Measurements from ENCODE around the gene GNAT2.
"Not testable (repeated sequence)": the region's sequence is repeated elsewhere in the genome, so short reads cannot be mapped to it uniquely, and the experiment has no call there.

GNAT2 gene

DNA sequence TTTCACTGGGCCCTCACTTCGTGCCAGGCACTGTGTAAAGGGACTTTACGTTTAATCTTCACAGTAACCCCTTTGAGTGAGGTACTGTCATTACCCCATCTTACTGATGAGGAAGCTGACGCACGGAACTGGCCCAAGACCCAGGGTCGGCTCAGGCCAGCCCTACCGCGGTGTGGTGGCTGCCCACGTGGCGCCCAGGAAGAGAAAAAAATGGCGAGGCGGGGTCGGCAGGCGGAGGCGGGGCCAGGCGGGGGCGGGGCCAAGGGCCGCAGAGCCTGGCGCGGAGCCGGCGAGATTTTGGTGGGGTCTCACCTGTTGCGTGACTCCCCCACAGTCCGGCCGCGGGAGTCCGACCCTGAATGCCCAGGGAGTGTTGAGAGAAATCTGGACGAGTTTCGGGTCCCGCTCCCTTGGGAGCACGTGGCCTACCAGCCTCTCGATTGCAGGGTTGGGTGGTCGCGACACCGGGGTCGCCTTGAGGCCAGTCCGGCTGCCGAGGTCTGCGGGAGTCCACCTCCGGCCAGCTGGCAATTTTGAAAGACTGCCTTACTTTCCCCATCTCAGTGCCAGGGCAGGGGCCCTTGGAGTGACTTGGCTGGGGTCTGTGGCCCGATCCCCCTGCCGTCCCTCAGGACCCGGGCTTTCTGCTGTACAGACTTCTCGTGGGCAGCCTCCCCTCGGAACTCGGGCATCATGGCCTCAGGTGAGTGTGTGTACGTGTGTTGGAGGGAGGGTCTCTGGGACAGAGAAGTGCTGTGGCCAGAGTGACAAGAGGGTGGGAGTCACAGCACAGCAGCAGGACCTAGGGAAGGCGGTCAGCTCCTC is at the start of gene GNAT2, which contains the start of gene AMPD2:
Gene GNAT2 (minus strand): TSS at position 41 of the 825 bp plus-strand sequence. CDS start 6,746 bp downstream, outside the sequence.
Gene AMPD2 (plus strand): TSS at position 262 of the 825 bp plus-strand sequence. CDS start 1,339 bp downstream, outside the sequence.
- DNase-seq (ENCODE audit: low read depth) = peak; percentile 45

DNA sequence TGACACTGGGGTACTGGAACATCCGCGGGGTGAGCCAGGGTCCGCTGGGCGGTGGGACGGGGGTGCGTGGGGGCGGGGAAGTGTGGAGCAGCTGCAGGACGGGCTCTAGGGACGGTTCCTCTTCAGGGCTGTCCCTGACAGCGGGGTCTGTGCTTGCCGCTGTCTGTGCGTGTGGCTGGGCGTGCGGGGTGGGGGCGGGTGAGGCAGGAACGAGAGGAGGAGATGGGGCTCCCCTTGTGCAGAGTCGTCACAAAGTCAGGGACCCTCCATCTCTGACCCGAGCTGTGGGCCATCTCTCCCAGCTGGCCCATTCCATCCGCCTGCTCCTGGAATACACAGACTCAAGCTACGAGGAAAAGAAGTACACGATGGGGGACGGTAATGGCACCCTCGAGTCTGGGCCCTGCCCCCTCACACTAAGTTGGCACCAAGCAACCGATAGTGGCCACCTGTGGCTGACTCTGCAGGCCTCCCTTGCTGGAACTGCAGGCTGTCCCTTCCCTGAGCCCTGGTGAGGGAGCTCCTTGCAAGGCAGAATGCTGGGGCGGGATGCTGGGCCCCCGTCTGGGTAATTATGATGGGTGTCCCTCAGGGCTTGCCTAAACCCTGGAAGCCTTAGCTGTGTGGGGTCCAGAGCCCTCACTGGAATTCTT is 48.8 kb upstream of the GNAT2 start:
- no peak for DNase-seq (ENCODE audit: low read depth)

GRCh38 chr1:109667452-109668122 is 48.2 kb upstream of the GNAT2 start, which contains the start of gene GSTM2:
Gene GSTM2 (plus strand): TSS chr1:109668057. CDS start chr1:109668116, 59 bp downstream.
- DNase-seq (ENCODE audit: low read depth) = peak; percentile 35

DNA sequence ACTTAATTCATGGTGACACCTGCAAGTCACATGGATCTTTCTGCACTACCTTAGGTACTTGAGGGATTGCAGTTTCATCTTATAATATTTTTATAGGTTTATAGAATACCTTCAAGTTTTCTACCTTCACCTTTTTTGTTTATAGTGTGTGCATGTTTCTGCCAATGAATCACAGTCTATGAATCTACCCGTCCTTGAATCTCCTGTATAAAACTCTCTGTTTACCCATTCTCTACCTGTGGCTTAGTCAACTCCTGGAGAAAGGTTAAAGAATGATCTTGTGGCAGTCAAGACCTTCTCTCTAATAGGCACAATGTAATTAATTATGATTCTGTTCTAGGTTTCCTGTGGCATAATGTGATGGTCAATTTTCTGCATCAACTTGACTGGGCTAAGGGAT is 45.3 kb upstream of the GNAT2 start:
- DNase-seq (ENCODE audit: low read depth) = no peak

- DNase-seq (ENCODE audit: low read depth) = no peak
These were observed 42.0 kb upstream of the GNAT2 start for GRCh38 chr1:109661391-109661790.

- not testable (repeated sequence) for DNase-seq (ENCODE audit: low read depth)
These were observed 41.2 kb upstream of the GNAT2 start for GRCh38 chr1:109660691-109661026.

GRCh38 chr1:109659997-109660690 is 40.7 kb upstream of the GNAT2 start:
- DNase-seq (ENCODE audit: low read depth) = no peak

DNA sequence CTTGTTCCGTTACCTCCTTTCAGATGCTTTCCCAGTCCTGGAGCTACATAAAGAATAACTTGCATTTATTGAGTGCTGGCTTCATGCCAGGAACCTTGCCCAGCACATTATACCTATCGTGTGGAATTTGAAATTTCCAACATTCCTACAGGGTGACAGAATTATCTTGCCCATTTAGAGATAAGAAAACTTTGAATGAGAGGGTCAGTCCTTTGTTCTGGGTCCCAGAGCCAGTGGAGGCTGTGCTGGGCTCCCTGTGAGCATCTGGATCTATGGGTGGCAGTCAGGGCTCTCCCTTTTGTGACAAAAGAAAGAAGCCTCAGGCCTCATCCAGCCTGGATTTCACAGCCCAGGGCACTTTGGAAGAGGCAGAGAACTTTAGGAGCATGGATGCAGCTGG is 39.7 kb upstream of the GNAT2 start:
- no peak for DNase-seq (ENCODE audit: low read depth)

- no peak for DNase-seq (ENCODE audit: low read depth)
These were observed 39.2 kb upstream of the GNAT2 start for GRCh38 chr1:109658533-109659042.

- no peak for DNase-seq (ENCODE audit: low read depth)
These were observed 38.6 kb upstream of the GNAT2 start for GRCh38 chr1:109657970-109658369.

DNA sequence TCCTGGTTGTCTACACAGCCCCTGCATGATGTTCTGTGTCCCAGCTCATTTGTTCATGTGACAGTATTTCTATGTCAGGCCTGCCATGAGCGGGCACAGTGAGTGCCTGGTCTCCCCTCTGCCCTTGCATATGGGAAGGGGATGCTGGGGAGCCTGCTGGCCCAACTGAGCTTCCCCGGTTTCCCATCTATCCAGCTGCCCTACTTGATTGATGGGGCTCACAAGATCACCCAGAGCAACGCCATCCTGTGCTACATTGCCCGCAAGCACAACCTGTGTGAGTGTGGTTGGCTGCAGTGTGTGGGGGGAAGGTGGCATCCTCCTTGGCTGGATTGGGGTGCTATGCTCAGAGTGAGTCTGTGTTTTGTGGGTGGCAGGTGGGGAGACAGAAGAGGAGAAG is 38.0 kb upstream of the GNAT2 start:
- DNase-seq (ENCODE audit: low read depth) = no peak

GRCh38 chr1:109655615-109656519 is 36.5 kb upstream of the GNAT2 start, which contains the start of gene GSTM4:
Gene GSTM4 (plus strand): TSS chr1:109656099. CDS start chr1:109656390, 291 bp downstream.
- peak; percentile 32 for DNase-seq (ENCODE audit: low read depth)

DNA sequence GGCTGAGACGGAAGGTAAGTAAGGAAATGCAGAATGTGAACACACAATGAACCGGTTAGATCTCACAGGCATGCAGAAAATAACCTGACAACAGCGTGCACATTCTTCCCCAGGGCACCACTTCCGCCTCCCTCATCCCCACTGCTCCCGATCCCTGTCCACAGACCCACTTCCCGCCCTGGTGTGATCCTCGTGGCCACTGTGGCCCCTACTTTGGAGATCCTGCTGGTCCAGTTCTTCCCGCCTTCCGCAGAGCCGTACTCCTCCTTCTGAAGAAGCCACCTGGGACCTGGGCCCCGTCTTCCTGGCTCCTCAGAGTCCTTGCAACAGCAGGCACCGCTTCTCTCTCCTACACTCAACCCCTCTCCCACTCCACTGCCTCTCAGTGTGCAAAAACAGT is 35.1 kb upstream of the GNAT2 start:
- DNase-seq (ENCODE audit: low read depth) = no peak

GRCh38 chr1:109653306-109653705 is 33.9 kb upstream of the GNAT2 start:
- no peak for DNase-seq (ENCODE audit: low read depth)

DNA sequence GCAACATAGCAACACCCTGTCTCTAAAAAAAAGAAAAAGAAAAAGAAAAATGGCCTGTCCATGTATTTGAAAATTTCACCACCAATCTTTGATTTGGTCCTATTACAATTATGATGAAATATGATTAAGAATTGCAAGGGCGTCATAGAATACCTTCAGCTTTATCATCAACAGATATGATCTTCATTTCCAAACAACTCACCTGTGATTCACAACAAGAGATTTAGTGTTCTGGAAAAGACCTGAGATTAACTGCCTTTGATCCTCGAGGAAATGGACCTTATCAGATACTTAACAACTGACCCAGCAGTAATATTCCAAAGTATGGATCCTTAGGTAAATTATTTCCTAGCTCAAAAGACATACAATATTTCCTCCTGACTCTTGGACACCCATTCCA is 33.0 kb upstream of the GNAT2 start:
- DNase-seq (ENCODE audit: low read depth) = no peak

GRCh38 chr1:109650609-109651008 is 31.2 kb upstream of the GNAT2 start:
- DNase-seq (ENCODE audit: low read depth) = no peak

- DNase-seq (ENCODE audit: low read depth) = no peak
These were observed 30.1 kb upstream of the GNAT2 start for GRCh38 chr1:109649491-109649914.

- no peak for DNase-seq (ENCODE audit: low read depth)
These were observed 25.3 kb upstream of the GNAT2 start for GRCh38 chr1:109644670-109645069.

- DNase-seq (ENCODE audit: low read depth) = peak; percentile 82
These were observed 24.2 kb upstream of the GNAT2 start for GRCh38 chr1:109643385-109644230.

- DNase-seq (ENCODE audit: low read depth) = no peak
These were observed 23.2 kb upstream of the GNAT2 start for GRCh38 chr1:109642626-109643025.
